GM12865 (cell line): ENCODE results near the gene RARS2.

Source experiments
- DNase-seq: peaks from one replicate; pipeline ENCODE4 v3.0.0; 2010; ENCODE audit warnings: low read depth
- H3K4me3 ChIP-seq: 2 replicates; pipeline ENCODE4 v1.5.1; 2011; ENCODE audit warnings: mild to moderate bottlenecking, low read depth, low read length, control low read depth
- CTCF ChIP-seq: IDR thresholded peaks from 2 replicates; pipeline ENCODE4 v1.5.1; 2011; ENCODE audit warnings: low read length, control low read depth, low read depth, inconsistent platforms; ENCODE audit not compliant: insufficient read depth; ENCODE audit errors: missing control alignments

Gene RARS2

GRCh38 chr6:87558446-87558845 is 31.3 kb downstream of the RARS2 start:
- no peak for DNase-seq
- TF ChIP-seq CTCF: no peak
- no peak overlapping the region for H3K4me3 ChIP-seq

GRCh38 chr6:87555506-87555905 is 34.3 kb downstream of the RARS2 start:
- H3K4me3 ChIP-seq: no peak overlapping the region
- DNase-seq: no peak
- TF ChIP-seq CTCF: no peak

GRCh38 chr6:87553159-87553765 is 36.5 kb downstream of the RARS2 start:
- H3K4me3 ChIP-seq: no peak overlapping the region
- DNase-seq: no peak
- TF ChIP-seq CTCF: no peak

GRCh38 chr6:87551799-87552198 is 38.0 kb downstream of the RARS2 start:
- no peak for DNase-seq
- no peak for TF ChIP-seq CTCF
- no peak overlapping the region for H3K4me3 ChIP-seq

- TF ChIP-seq CTCF: no peak
- peak; percentile 20 for DNase-seq
- H3K4me3 ChIP-seq: no peak overlapping the region
Measured at GRCh38 chr6:87544474-87544735, 45.4 kb downstream of the RARS2 start.

GRCh38 chr6:87543696-87544473 is 45.9 kb downstream of the RARS2 start:
- no peak for TF ChIP-seq CTCF
- DNase-seq: no peak

GRCh38 chr6:87541744-87542143 is 48.0 kb downstream of the RARS2 start:
- no peak for TF ChIP-seq CTCF
- DNase-seq: no peak
- no peak overlapping the region for H3K4me3 ChIP-seq

More at GRCh38 chr6:87543696-87544473, 45.9 kb downstream of the RARS2 start:
- no peak overlapping the region for H3K4me3 ChIP-seq
